Prostate gland (tissue), 2 donors: Measurements from ENCODE around the gene CNTN5.

Source experiments
- POLR2A ChIP-seq: fragments of 450-650 bp; IDR thresholded peaks from one replicate; pipeline ENCODE4 v1.6.1; 2016; ENCODE audit warnings: antibody characterized with exemption, mild to moderate bottlenecking
- POLR2AphosphoS5 ChIP-seq: sonication (generic); formaldehyde crosslinking; IDR thresholded peaks from one replicate; pipeline ENCODE4 v1.6.1; 2017; ENCODE audit warnings: antibody characterized with exemption
- TF ChIP-seq, protein P1 (sequence below), 4 experiments: fragments of 200-600 bp in 2 of 4; fragments of 450-650 bp in 2 of 4; sonication (generic) in 2 of 4; IDR thresholded peaks; 1 replicate in 3 of 4; 2 replicates in 1 of 4; pipeline ENCODE4 v1.5.1; 2016 to 2019; ENCODE audit warnings: antibody characterized with exemption in 4 of 4, mild to moderate bottlenecking in 2 of 4, moderate library complexity in 2 of 4

DNA sequence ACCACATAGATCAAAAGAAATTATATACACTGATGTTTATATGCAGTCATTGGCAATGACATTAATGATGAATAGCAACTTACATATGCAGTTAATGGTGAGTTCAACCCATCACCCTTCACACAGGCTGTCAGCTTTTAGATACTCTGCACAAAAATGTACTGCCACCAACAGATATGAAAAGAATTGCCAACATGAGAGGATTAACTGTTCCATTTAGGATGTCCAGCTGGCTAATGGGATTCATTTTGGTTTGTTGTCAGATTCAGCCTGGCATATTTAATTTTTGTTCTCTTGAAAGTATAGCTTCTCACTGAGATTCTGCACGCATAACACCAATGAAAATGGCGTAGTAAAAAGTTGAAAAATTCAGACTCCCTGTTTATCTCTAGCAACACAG lies 1112.4 kb downstream of the CNTN5 start:
- TF ChIP-seq POLR2A: no peak
- TF ChIP-seq, protein P1, sequence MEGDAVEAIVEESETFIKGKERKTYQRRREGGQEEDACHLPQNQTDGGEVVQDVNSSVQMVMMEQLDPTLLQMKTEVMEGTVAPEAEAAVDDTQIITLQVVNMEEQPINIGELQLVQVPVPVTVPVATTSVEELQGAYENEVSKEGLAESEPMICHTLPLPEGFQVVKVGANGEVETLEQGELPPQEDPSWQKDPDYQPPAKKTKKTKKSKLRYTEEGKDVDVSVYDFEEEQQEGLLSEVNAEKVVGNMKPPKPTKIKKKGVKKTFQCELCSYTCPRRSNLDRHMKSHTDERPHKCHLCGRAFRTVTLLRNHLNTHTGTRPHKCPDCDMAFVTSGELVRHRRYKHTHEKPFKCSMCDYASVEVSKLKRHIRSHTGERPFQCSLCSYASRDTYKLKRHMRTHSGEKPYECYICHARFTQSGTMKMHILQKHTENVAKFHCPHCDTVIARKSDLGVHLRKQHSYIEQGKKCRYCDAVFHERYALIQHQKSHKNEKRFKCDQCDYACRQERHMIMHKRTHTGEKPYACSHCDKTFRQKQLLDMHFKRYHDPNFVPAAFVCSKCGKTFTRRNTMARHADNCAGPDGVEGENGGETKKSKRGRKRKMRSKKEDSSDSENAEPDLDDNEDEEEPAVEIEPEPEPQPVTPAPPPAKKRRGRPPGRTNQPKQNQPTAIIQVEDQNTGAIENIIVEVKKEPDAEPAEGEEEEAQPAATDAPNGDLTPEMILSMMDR (IDR thresholded peaks at IDR 0.05): no peak
- no peak for TF ChIP-seq POLR2AphosphoS5
